OCI-LY7 (cell line): ENCODE results near the gene COL11A2.

Experiments
- EZH2phosphoT487 ChIP-seq: fragments of 200-600 bp; sonication (generic); IDR thresholded peaks from 2 replicates; pipeline ENCODE4 v1.6.1; 2018; ENCODE audit warnings: low read depth, borderline replicate concordance, mild to moderate bottlenecking, mixed run types, antibody characterized with exemption, low read length, moderate library complexity, mixed read lengths
- TF ChIP-seq, protein P1 (sequence below): fragments of 200-600 bp; sonication (generic); conservative IDR thresholded peaks from 2 replicates; pipeline ENCODE4 v1.5.1; 2014; ENCODE audit warnings: mild to moderate bottlenecking, antibody characterized with exemption, low read length, moderate library complexity, mixed read lengths

DNA sequence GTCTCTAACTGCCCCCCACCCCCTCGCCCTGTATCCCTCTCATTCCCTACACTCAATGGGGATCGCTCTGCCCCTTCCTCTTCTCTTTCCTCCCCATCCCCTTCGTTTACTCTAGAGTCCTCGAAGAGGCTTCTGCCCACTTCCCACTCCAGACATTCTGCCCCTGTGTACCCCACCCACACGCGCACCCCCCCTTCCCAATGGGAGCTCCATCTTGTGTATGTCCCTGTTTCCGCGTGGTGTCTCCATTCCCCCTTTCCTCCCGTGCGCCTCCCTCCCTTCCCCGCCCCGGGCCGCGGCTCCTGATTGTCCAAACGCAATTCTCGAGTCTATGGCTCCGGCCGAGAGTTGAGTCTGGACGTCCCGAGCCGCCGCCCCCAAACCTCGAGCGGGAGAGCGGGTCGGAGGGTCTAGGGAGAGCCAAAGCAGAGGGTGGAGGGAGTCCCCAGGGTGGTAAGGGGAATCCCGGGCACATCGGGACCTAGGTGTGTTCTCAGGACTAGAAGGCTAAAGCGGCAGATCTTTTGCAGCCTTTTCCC lies 15.4 kb upstream of the COL11A2 start:
- TF ChIP-seq, protein P1, sequence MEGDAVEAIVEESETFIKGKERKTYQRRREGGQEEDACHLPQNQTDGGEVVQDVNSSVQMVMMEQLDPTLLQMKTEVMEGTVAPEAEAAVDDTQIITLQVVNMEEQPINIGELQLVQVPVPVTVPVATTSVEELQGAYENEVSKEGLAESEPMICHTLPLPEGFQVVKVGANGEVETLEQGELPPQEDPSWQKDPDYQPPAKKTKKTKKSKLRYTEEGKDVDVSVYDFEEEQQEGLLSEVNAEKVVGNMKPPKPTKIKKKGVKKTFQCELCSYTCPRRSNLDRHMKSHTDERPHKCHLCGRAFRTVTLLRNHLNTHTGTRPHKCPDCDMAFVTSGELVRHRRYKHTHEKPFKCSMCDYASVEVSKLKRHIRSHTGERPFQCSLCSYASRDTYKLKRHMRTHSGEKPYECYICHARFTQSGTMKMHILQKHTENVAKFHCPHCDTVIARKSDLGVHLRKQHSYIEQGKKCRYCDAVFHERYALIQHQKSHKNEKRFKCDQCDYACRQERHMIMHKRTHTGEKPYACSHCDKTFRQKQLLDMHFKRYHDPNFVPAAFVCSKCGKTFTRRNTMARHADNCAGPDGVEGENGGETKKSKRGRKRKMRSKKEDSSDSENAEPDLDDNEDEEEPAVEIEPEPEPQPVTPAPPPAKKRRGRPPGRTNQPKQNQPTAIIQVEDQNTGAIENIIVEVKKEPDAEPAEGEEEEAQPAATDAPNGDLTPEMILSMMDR: no peak
- no peak for TF ChIP-seq EZH2phosphoT487
